ENCODE measurements around the gene PEX7. TPM values are rescaled to one million over a fixed set of nuclear protein-coding genes. Genes with fewer than 3 reads are reported as not detected.

Gene PEX7
- total and polyA plus RNA-seq, 2 of the 8 experiments (the other 6 are each of a cell fraction or from before 2014, with no cell fraction given): 6.4 to 11.0 TPM

GRCh38 chr6:136843210-136843609 is 20.8 kb downstream of the PEX7 start:
- POLR2A ChIA-PET (ENCODE audit: partially characterized antibody): interaction anchor here (1.5 kb wide), 1 partner anchor 20 kb away, joined by 5 read pairs; no protein-coding TSS in a partner anchor
- no peaks in the 10 kb centered on the region for H3K9me3 ChIP-seq (ENCODE audit: insufficient read depth in 2 of 2, low read depth in 1 of 2, low read length in 1 of 2)

More at GRCh38 chr6:136843210-136843609, 20.8 kb downstream of the PEX7 start:
- peaks cover 0 to 3% (median 0%) of the 10 kb centered on the region in 4 experiments; a peak in 2 of 7 replicates for H3K4me1 ChIP-seq (replicated peaks in 1 of 4; ENCODE audit: control insufficient read depth in 3 of 4, insufficient read depth in 4 of 4, low read length in 3 of 4)
- no peak for FAIRE-seq
- H3K4ac ChIP-seq (replicated peaks; ENCODE audit: insufficient read length, low read depth, low read length): no peak overlapping the region
- no peak overlapping the region for H4K8ac ChIP-seq (ENCODE audit: extremely low read depth, insufficient read depth, low read length)
- no peak overlapping the region for H2BK15ac ChIP-seq (ENCODE audit: low read length)
- WGBS, 2 experiments (ENCODE audit: extremely low coverage in 1 of 2, insufficient coverage in 1 of 2, insufficient read length in 1 of 2, insufficient replicate concordance in 2 of 2, low coverage in 1 of 2, low lambda C conversion rate in 2 of 2, missing lambda C conversion rate in 1 of 2): 95% methylated on average over 3 of the region's 3 CpGs; no CpG with 5 or more reads in 1 of the 2 experiments
- no peak overlapping the region for H2BK20ac ChIP-seq (ENCODE audit: low read length)
- no peak overlapping the region for H3K4me3 ChIP-seq (ENCODE audit: extremely low read depth in 1 of 4, insufficient read depth in 2 of 4, low read depth in 3 of 4, low read length in 4 of 4)
- no peaks in the 10 kb centered on the region for H3K79me2 ChIP-seq (ENCODE audit: control insufficient read depth in 1 of 2, insufficient read depth in 2 of 2, low read length in 2 of 2)
- no peak overlapping the region for H3K14ac ChIP-seq (ENCODE audit: insufficient read length)
- no peak overlapping the region for H2BK120ac ChIP-seq (replicated peaks; ENCODE audit: low read depth, low read length)
- H3K27ac ChIP-seq (ENCODE audit: low read depth, low read length): no peak overlapping the region
- no peaks in the 10 kb centered on the region for H3K27me3 ChIP-seq (replicated peaks in 1 of 4; ENCODE audit: control insufficient read depth in 3 of 4, extremely low read depth in 1 of 4, insufficient read depth in 3 of 4, low read length in 3 of 4)
- no peak overlapping the region for H2AFZ ChIP-seq (ENCODE audit: low read length)
- H4K20me1 ChIP-seq (replicated peaks in 1 of 2; ENCODE audit: control insufficient read depth in 1 of 2, insufficient read depth in 2 of 2, low read length in 2 of 2): peaks cover 0 to 4% of the 10 kb centered on the region in 2 experiments
- CTCF ChIA-PET (ENCODE audit: partially characterized antibody): interaction anchor here (0.5 to 4.5 kb wide), 10 partner anchors 11 to 831 kb away, joined by 3 to 36 read pairs (median 3); partner anchors contain the start of genes MAP3K5 and SLC35D3
- no peak overlapping the region for H3K23ac ChIP-seq (ENCODE audit: insufficient read length)
- H2AK5ac ChIP-seq (ENCODE audit: low read depth, low read length): no peak overlapping the region
- H3K18ac ChIP-seq (ENCODE audit: extremely low read depth, low read length): no peak overlapping the region
- H4K91ac ChIP-seq (replicated peaks; ENCODE audit: insufficient read length, low read length): no peak overlapping the region
- H2BK12ac ChIP-seq (ENCODE audit: low read depth, low read length): no peak overlapping the region
- H3K36me3 ChIP-seq (ENCODE audit: control insufficient read depth in 2 of 4, insufficient read depth in 4 of 4, low read length in 3 of 4): no peaks in the 10 kb centered on the region; a peak in 1 of 8 replicates
- no peak overlapping the region for H3K9ac ChIP-seq (replicated peaks in 1 of 4; ENCODE audit: extremely low read depth in 1 of 4, low read depth in 3 of 4, low read length in 3 of 4)
- H3K79me1 ChIP-seq (ENCODE audit: low read depth, low read length): no peaks in the 10 kb centered on the region; the same call in 1 of the 2 replicates
- no peak overlapping the region for H4K5ac ChIP-seq (ENCODE audit: insufficient read length, low read depth, low read length)
- H2BK5ac ChIP-seq (ENCODE audit: low read depth, low read length): no peak overlapping the region
- no peak overlapping the region for H3K56ac ChIP-seq (replicated peaks; ENCODE audit: insufficient read length, low read depth, low read length)
- H3K23me2 ChIP-seq (ENCODE audit: low read depth, low read length): no peaks in the 10 kb centered on the region
- H3K4me2 ChIP-seq (ENCODE audit: insufficient read depth in 1 of 2, low read depth in 2 of 2, low read length in 2 of 2): no peak overlapping the region
- no peak for DNase-seq (ENCODE audit: low read depth in 1 of 2, low spot score in 2 of 2)

All from H1 (cell line).